ENCODE results near the gene SEZ6L2.
"Not testable (repeated sequence)": the region's sequence is repeated elsewhere in the genome, so short reads cannot be mapped to it uniquely, and the experiment has no call there.

The SEZ6L2 gene

GRCh38 chr16:29909851-29910250 lies 10.5 kb upstream of the SEZ6L2 start:
- DNase-seq (ENCODE audit: low spot score), result not testable (repeated sequence)

GRCh38 chr16:29909391-29909790 lies 10.0 kb upstream of the SEZ6L2 start:
- DNase-seq (ENCODE audit: low spot score), result no peak

GRCh38 chr16:29908719-29909220 lies 9.4 kb upstream of the SEZ6L2 start:
- no peak for DNase-seq (ENCODE audit: low spot score)

- no peak for DNase-seq (ENCODE audit: low spot score)
Observed at GRCh38 chr16:29907973-29908372, 8.6 kb upstream of the SEZ6L2 start.

GRCh38 chr16:29906520-29907244 lies 7.3 kb upstream of the SEZ6L2 start:
- no peak for DNase-seq (ENCODE audit: low spot score)

- DNase-seq (ENCODE audit: low spot score), result no peak
Observed at GRCh38 chr16:29905668-29906067, 6.3 kb upstream of the SEZ6L2 start.

- no peak for DNase-seq (ENCODE audit: low spot score)
Observed at GRCh38 chr16:29904947-29905346, 5.6 kb upstream of the SEZ6L2 start.

GRCh38 chr16:29903590-29903989 lies 4.2 kb upstream of the SEZ6L2 start:
- no peak for DNase-seq (ENCODE audit: low spot score)

- no peak for DNase-seq (ENCODE audit: low spot score)
Observed at GRCh38 chr16:29901607-29901945, 2.2 kb upstream of the SEZ6L2 start.

- DNase-seq (ENCODE audit: low spot score), result no peak
Observed at GRCh38 chr16:29900888-29901606, 1.7 kb upstream of the SEZ6L2 start.

GRCh38 chr16:29900102-29900887 lies 945 bp upstream of the SEZ6L2 start, which contains the start of gene ASPHD1:
ASPHD1 (plus strand) TSS chr16:29900488; CDS start chr16:29900972, 484 bp downstream.
- DNase-seq (ENCODE audit: low spot score), result peak; percentile 92

- DNase-seq (ENCODE audit: low spot score), result no peak
Observed at GRCh38 chr16:29898804-29899515, 390 bp downstream of the SEZ6L2 start.

- peak; percentile 34 for DNase-seq (ENCODE audit: low spot score)
Observed at GRCh38 chr16:29898135-29898803, 1.1 kb downstream of the SEZ6L2 start.

- DNase-seq (ENCODE audit: low spot score), result no peak
Observed at GRCh38 chr16:29897333-29897732, 2.0 kb downstream of the SEZ6L2 start.

GRCh38 chr16:29896841-29897240 lies 2.5 kb downstream of the SEZ6L2 start:
- DNase-seq (ENCODE audit: low spot score), result no peak

GRCh38 chr16:29894352-29894751 lies 5.0 kb downstream of the SEZ6L2 start:
- DNase-seq (ENCODE audit: low spot score), result no peak

GRCh38 chr16:29893553-29893952 lies 5.8 kb downstream of the SEZ6L2 start:
- no peak for DNase-seq (ENCODE audit: low spot score)

GRCh38 chr16:29892458-29892813 lies 6.9 kb downstream of the SEZ6L2 start:
- DNase-seq (ENCODE audit: low spot score), result no peak

- no peak for DNase-seq (ENCODE audit: low spot score)
Observed at GRCh38 chr16:29891525-29892457, 7.6 kb downstream of the SEZ6L2 start.

- DNase-seq (ENCODE audit: low spot score), result not testable (repeated sequence)
Observed at GRCh38 chr16:29889372-29889771, 10.0 kb downstream of the SEZ6L2 start.
